AG09309 (cell line): ENCODE measurements around the gene IKBKG.
"Not testable (repeated sequence)": the region's sequence is repeated elsewhere in the genome, so short reads cannot be mapped to it uniquely, and the experiment has no call there.

ENCODE experiments used
- DNase-seq: peaks from one replicate; pipeline ENCODE4 v3.0.0-alpha.2; 2010; ENCODE audit warnings: low read depth
- H3K4me3 ChIP-seq: 2 replicates; pipeline ENCODE4 v1.5.1; 2011; ENCODE audit warnings: mild to moderate bottlenecking, low read depth, low read length, moderate library complexity; ENCODE audit not compliant: control insufficient read depth
- TF ChIP-seq, protein P1 (sequence below): IDR thresholded peaks from 2 replicates; pipeline ENCODE4 v1.5.1; 2011; ENCODE audit warnings: mild to moderate bottlenecking, low read depth, low read length, inconsistent platforms; ENCODE audit not compliant: insufficient read depth, control insufficient read depth; ENCODE audit errors: missing control alignments

The IKBKG gene

DNA sequence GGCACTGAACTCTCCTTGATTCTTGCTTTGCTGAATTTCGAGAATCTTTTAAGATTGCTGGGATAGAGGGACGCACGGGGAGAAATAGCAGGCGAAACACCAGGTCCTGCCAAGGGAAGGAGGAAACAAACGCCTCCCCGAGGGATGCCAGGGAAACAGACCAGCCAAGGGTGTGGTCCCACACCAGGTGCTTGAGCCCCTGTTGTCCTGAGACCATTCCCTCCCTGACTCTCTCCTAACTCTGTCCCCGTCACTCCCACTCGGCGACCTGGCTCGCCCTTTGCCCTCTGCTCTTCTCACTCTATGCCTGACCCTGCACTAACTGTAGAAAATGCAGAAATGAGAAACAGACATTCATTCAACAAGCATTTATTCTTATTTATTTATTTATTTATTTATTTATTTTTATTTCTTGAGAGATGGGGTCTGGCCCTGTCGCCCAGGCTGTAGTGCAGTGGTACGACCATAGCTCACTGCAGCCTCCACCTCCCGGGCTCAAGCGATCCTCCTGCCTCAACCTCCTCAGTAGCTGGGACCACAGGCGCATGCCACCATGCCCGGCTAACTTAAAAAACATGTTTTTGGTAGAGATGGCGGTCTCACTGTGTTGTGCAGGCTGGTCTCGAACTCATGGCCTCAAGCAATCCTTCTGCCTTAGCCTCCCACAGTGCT is 55.5 kb downstream of the IKBKG start:
- DNase-seq, result no peak
- no peak overlapping the region for H3K4me3 ChIP-seq
- TF ChIP-seq, protein P1, sequence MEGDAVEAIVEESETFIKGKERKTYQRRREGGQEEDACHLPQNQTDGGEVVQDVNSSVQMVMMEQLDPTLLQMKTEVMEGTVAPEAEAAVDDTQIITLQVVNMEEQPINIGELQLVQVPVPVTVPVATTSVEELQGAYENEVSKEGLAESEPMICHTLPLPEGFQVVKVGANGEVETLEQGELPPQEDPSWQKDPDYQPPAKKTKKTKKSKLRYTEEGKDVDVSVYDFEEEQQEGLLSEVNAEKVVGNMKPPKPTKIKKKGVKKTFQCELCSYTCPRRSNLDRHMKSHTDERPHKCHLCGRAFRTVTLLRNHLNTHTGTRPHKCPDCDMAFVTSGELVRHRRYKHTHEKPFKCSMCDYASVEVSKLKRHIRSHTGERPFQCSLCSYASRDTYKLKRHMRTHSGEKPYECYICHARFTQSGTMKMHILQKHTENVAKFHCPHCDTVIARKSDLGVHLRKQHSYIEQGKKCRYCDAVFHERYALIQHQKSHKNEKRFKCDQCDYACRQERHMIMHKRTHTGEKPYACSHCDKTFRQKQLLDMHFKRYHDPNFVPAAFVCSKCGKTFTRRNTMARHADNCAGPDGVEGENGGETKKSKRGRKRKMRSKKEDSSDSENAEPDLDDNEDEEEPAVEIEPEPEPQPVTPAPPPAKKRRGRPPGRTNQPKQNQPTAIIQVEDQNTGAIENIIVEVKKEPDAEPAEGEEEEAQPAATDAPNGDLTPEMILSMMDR, result no peak

GRCh38 chrX:154603438-154604430 is 56.3 kb downstream of the IKBKG start:
- no peak for DNase-seq

GRCh38 chrX:154605566-154605965 is 58.1 kb downstream of the IKBKG start:
- no peak for DNase-seq
- H3K4me3 ChIP-seq, result no peak overlapping the region
- TF ChIP-seq, protein P1, result no peak

More at GRCh38 chrX:154603438-154604430, 56.3 kb downstream of the IKBKG start:
- H3K4me3 ChIP-seq, result no peak overlapping the region
- TF ChIP-seq, protein P1, result no peak

GRCh38 chrX:154607370-154607769 is 60.0 kb downstream of the IKBKG start:
- TF ChIP-seq, protein P1, result no peak
- no peak overlapping the region for H3K4me3 ChIP-seq
- DNase-seq, result no peak

- DNase-seq, H3K4me3 ChIP-seq: not testable (repeated sequence)
Measured at GRCh38 chrX:154607976-154608375, 60.6 kb downstream of the IKBKG start.

- not testable (repeated sequence) for H3K4me3 ChIP-seq, DNase-seq
Measured at GRCh38 chrX:154608823-154609222, 61.4 kb downstream of the IKBKG start.

- DNase-seq, H3K4me3 ChIP-seq: not testable (repeated sequence)
Measured at GRCh38 chrX:154611146-154611545, 63.7 kb downstream of the IKBKG start.

DNA sequence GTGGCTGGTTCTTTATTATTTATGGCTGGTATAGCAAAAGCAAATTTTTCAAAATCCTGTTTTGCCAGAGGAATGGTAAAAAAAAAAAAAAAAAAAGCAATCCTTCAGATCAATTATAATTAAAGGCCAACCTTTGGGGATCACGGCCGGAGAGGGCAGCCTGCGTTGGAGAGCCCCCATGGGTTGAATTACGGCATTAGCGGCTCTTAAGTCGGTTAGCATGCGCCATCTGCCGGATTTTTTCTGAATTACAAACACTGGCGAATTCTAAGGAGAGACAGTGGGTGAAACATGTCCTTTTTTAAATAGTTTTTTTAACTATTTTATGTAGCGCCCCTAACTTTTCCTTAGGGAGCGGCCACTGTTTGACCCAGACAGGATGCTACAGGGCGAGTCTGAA is 66.2 kb downstream of the IKBKG start:
- not testable (repeated sequence) for H3K4me3 ChIP-seq

More for the DNA sequence above, 66.2 kb downstream of the IKBKG start:
- DNase-seq, result not testable (repeated sequence)
